Ishikawa (cell line): ENCODE data around the gene CHMP4A.

ENCODE experiments used
- CEBPB ChIP-seq: IDR thresholded peaks from 2 replicates; pipeline ENCODE4 v1.6.1; 2012
- CREB1 ChIP-seq: IDR thresholded peaks from 2 replicates; pipeline ENCODE4 v1.6.1; 2012; ENCODE audit warnings: low read depth
- EGR1 ChIP-seq: IDR thresholded peaks from 2 replicates; pipeline ENCODE4 v1.6.1; 2012
- EP300 ChIP-seq: IDR thresholded peaks from 2 replicates; pipeline ENCODE4 v1.6.1; 2012; ENCODE audit warnings: borderline replicate concordance
- FOXM1 ChIP-seq: IDR thresholded peaks from 2 replicates; pipeline ENCODE4 v1.6.1; 2012; ENCODE audit warnings: low read depth, borderline replicate concordance
- NFIC ChIP-seq: IDR thresholded peaks from 2 replicates; pipeline ENCODE4 v1.6.1; 2012
- RAD21 ChIP-seq: IDR thresholded peaks from 2 replicates; pipeline ENCODE4 v1.6.1; 2012; ENCODE audit warnings: low read depth
- TAF1 ChIP-seq: IDR thresholded peaks from 2 replicates; pipeline ENCODE4 v1.6.1; 2012; ENCODE audit warnings: low read depth, mild to moderate bottlenecking
- TEAD4 ChIP-seq: IDR thresholded peaks from 2 replicates; pipeline ENCODE4 v1.6.1; 2012
- YY1 ChIP-seq: IDR thresholded peaks from 2 replicates; pipeline ENCODE4 v1.6.1; 2012; ENCODE audit warnings: low read depth
- TF ChIP-seq, protein P1 (sequence below): IDR thresholded peaks from 2 replicates; pipeline ENCODE4 v1.6.1; 2012
- TF ChIP-seq, protein P2 (sequence below): IDR thresholded peaks from 2 replicates; pipeline ENCODE4 v1.6.1; 2012; ENCODE audit warnings: low read depth, mild to moderate bottlenecking
- TF ChIP-seq, protein P3 (sequence below): IDR thresholded peaks from 2 replicates; pipeline ENCODE4 v1.6.1; 2012

DNA sequence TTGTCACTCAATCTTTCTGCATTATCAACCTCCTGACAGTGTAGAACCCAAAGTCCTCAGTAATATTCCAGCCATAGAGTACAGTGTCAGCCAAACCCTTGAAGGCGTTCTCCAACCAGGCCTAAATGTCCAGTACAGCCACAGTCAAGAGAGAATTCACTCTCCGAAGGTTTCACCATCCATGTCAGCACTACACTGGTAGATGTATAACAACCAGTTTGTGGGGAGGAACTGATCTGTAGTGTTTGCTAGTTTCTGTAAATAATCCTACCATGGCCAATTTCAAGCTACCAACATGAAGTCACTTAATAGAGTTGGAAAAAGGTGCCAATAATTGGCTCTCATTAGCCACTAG is 3.0 kb upstream of the CHMP4A start:
- TF ChIP-seq TAF1 (no peak), TEAD4 (no peak), EP300 (no peak), CREB1 (no peak), FOXM1 (no peak), YY1 (no peak), RAD21 (no peak), CEBPB (no peak), EGR1 (no peak), NFIC (no peak)
- TF ChIP-seq, protein P1, sequence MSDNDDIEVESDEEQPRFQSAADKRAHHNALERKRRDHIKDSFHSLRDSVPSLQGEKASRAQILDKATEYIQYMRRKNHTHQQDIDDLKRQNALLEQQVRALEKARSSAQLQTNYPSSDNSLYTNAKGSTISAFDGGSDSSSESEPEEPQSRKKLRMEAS, result no peak
- TF ChIP-seq, protein P2, sequence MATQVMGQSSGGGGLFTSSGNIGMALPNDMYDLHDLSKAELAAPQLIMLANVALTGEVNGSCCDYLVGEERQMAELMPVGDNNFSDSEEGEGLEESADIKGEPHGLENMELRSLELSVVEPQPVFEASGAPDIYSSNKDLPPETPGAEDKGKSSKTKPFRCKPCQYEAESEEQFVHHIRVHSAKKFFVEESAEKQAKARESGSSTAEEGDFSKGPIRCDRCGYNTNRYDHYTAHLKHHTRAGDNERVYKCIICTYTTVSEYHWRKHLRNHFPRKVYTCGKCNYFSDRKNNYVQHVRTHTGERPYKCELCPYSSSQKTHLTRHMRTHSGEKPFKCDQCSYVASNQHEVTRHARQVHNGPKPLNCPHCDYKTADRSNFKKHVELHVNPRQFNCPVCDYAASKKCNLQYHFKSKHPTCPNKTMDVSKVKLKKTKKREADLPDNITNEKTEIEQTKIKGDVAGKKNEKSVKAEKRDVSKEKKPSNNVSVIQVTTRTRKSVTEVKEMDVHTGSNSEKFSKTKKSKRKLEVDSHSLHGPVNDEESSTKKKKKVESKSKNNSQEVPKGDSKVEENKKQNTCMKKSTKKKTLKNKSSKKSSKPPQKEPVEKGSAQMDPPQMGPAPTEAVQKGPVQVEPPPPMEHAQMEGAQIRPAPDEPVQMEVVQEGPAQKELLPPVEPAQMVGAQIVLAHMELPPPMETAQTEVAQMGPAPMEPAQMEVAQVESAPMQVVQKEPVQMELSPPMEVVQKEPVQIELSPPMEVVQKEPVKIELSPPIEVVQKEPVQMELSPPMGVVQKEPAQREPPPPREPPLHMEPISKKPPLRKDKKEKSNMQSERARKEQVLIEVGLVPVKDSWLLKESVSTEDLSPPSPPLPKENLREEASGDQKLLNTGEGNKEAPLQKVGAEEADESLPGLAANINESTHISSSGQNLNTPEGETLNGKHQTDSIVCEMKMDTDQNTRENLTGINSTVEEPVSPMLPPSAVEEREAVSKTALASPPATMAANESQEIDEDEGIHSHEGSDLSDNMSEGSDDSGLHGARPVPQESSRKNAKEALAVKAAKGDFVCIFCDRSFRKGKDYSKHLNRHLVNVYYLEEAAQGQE, result no peak
- TF ChIP-seq, protein P3, sequence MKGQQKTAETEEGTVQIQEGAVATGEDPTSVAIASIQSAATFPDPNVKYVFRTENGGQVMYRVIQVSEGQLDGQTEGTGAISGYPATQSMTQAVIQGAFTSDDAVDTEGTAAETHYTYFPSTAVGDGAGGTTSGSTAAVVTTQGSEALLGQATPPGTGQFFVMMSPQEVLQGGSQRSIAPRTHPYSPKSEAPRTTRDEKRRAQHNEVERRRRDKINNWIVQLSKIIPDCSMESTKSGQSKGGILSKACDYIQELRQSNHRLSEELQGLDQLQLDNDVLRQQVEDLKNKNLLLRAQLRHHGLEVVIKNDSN, result no peak
